BLaER1 (cell line): ENCODE data around the gene LRMDA.

Source experiments
- H3K27ac ChIP-seq: shearing (Covaris generic); formaldehyde crosslinking; 2 replicates; pipeline ENCODE4 v1.8.1; 2022
- H3K27me3 ChIP-seq: shearing (Covaris generic); formaldehyde crosslinking; 2 replicates; pipeline ENCODE4 v1.8.1; 2022
- H3K36me3 ChIP-seq: shearing (Covaris generic); formaldehyde crosslinking; 2 replicates; pipeline ENCODE4 v1.8.1; 2022
- H3K4me1 ChIP-seq: shearing (Covaris generic); formaldehyde crosslinking; 2 replicates; pipeline ENCODE4 v1.8.1; 2022
- H3K4me2 ChIP-seq: shearing (Covaris generic); formaldehyde crosslinking; 2 replicates; pipeline ENCODE4 v1.8.1; 2022
- H3K4me3 ChIP-seq: shearing (Covaris generic); formaldehyde crosslinking; 2 replicates; pipeline ENCODE4 v1.8.1; 2022
- H3K9ac ChIP-seq: shearing (Covaris generic); formaldehyde crosslinking; 2 replicates; pipeline ENCODE4 v1.8.1; 2022
- H3K9me3 ChIP-seq: shearing (Covaris generic); formaldehyde crosslinking; 2 replicates; pipeline ENCODE4 v1.8.1; 2022
- H4K20me1 ChIP-seq: shearing (Covaris generic); formaldehyde crosslinking; 2 replicates; pipeline ENCODE4 v1.8.1; 2022
- Cebpa-rat ChIP-seq: shearing (Covaris generic); IDR thresholded peaks from 2 replicates; pipeline ENCODE4 v1.8.1; 2022

The LRMDA gene

DNA sequence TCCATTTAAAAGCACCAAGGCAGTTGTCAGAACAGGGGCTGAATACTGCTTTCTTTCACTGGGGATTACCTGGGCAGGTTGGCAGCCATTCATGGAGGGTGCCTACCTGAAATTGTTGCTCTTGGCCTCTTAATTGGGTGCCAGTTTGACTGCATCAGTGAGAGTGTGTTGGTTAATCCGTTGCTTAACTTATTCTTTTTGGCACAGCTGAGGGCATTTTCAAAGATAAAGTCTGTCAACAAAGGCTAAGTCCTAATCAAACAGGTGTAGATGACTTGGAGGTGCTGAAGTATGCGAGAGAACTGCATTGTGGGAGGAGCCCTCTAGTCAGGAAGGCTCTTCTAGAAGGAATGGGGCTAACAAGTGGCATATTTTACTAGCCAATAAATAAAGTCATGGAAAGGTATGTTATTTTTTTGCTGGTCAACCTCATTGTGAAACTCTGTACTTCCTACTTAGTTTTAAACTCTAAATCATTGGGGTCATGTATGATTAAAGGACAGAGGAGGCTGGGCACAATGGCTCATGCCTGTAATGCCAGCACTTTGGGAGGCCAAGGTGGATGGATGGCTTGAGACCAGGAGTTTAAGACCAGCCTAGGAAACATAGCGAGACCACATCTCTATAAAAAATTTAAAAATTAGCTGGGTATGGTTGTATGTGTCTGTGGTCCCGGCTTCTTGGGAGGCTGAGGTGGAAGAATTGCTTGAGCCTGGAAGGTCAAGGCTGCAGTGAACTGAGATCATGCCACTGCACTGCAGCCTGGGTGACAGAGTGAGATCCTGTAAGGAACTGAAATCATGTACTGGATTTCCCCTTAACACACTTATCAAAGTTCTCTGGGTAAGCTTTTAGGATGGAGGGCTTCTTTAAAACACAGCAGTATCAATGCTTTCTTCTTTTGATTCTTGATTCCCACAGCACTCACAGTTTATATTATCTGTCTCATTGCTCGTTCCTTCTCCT lies 134.1 kb downstream of the LRMDA start:
- Histone ChIP-seq H3K4me3 (no peak overlapping the region), H3K9ac (no peak overlapping the region), H3K9me3 (peaks cover 17% of the 10 kb centered on the region), H3K36me3 (no peaks in the 10 kb centered on the region), H3K4me2 (no peak overlapping the region), H4K20me1 (no peaks in the 10 kb centered on the region), H3K4me1 (no peaks in the 10 kb centered on the region), H3K27me3 (no peaks in the 10 kb centered on the region), H3K27ac (no peak overlapping the region)
- no peak for TF ChIP-seq Cebpa-rat

DNA sequence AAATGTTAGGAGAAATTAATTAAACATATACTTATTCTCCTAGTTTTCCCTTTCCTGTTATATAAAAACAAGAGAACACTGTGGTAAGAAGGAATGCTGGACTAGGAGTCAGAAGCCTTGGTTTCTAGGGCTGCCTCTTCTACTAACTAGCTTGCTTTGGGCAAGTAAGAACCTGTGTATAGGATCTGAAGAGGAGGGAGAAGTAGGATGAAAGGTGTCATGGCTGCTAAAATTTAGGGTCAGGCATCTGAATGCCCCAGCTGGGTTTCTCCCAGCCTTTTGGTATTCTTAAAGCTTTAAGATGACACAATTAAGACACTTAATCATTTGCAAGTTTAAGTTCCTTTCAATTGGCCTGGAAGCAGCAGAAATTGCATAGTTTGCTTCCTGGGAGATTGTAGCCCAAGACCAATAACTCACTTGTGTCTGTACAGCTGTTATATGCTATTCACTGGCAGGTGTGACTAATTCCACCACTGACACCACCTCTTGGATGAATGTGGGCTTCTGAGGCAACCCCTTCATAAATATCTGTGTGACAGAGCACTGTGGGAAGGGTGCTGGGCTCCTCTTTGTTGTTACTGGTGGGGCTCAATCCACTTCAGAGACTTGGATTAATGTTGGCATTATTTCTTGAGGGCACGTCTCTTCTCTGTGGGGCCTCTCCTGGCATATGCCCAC lies 137.2 kb downstream of the LRMDA start:
- Histone ChIP-seq H3K9ac (no peak overlapping the region), H3K4me1 (no peaks in the 10 kb centered on the region), H3K27ac (no peak overlapping the region), H3K27me3 (no peaks in the 10 kb centered on the region), H3K36me3 (no peaks in the 10 kb centered on the region), H3K4me3 (no peak overlapping the region), H3K9me3 (peaks cover 42% of the 10 kb centered on the region), H4K20me1 (no peaks in the 10 kb centered on the region), H3K4me2 (no peak overlapping the region)
- TF ChIP-seq Cebpa-rat: no peak

DNA sequence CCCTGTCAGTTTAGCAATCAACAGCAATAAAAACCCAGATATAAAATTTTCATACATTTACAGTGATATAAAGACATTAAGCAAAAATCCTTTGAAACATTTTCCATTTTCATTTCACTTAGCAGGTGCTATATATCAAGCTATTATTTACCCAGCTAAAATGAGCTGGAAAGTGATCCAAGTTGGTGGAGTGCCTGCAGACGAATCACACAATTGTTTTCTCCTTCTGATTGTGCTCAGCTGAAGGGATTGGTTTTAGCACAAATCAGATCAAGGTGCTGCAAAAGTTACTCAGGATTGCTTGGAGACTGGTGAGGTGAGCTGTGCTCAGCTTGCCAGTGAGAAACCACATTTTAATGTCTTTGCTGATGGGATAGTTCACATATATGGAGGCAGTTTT lies 138.1 kb downstream of the LRMDA start:
- Histone ChIP-seq H3K36me3 (no peaks in the 10 kb centered on the region), H3K27me3 (no peaks in the 10 kb centered on the region), H4K20me1 (no peaks in the 10 kb centered on the region), H3K9me3 (peaks cover 42% of the 10 kb centered on the region), H3K4me3 (no peak overlapping the region), H3K9ac (no peak overlapping the region), H3K27ac (no peak overlapping the region), H3K4me2 (no peak overlapping the region), H3K4me1 (no peaks in the 10 kb centered on the region)
- TF ChIP-seq Cebpa-rat: no peak

DNA sequence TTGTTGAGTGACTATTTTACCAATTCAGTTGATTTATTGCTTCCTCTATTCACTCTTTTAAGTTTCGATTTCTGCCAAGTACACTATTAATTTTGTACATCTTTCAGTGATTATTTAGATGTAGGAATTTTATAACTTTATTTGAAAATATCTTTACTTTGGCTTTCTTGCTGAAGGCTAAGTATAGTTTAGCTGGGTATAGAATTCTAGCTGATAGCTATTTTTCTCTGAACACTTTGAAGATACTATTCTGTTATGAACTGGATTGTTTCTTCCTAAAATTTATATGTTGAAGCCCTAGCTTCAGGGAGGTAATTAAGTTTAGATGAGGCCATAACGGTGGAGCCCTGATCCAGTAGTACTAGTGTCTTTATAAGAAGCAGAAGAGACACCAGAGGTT lies 141.1 kb downstream of the LRMDA start:
- H3K27me3 ChIP-seq: no peaks in the 10 kb centered on the region
- no peaks in the 10 kb centered on the region for H3K4me1 ChIP-seq
- peaks cover 63% of the 10 kb centered on the region for H3K9me3 ChIP-seq
- no peak for TF ChIP-seq Cebpa-rat
- H3K4me3 ChIP-seq: peak overlapping the region; percentile 22; the same call in 1 of the 2 replicates
- H3K36me3 ChIP-seq: no peaks in the 10 kb centered on the region
- no peak overlapping the region for H3K9ac ChIP-seq
- H4K20me1 ChIP-seq: no peaks in the 10 kb centered on the region
- H3K27ac ChIP-seq: no peak overlapping the region
- no peak overlapping the region for H3K4me2 ChIP-seq

DNA sequence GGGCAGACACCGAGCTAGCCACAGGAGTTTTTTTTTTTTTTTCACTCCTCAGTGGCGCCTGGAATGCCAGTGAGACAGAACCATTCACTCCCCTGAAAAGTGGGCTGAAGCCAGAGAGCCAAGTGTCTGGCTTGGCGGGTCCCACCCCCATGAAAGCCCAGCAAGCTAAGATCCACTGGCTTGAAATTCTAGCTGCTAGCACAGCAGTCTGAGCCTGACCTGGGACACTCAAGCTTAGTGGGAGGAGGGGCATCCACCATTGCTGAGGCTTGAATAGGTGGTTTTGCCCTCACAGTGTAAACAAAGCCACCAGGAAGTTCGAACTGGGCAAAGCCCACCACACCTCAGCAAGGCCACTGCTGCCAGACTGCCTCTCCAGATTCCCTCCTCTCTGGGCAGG lies 144.5 kb downstream of the LRMDA start:
- no peak for TF ChIP-seq Cebpa-rat
- no peaks in the 10 kb centered on the region for H3K27me3 ChIP-seq
- H3K4me3 ChIP-seq: no peak overlapping the region
- no peak overlapping the region for H3K4me2 ChIP-seq
- H3K4me1 ChIP-seq: no peaks in the 10 kb centered on the region
- no peaks in the 10 kb centered on the region for H3K36me3 ChIP-seq
- H4K20me1 ChIP-seq: no peaks in the 10 kb centered on the region
- peaks cover 78% of the 10 kb centered on the region for H3K9me3 ChIP-seq
- no peak overlapping the region for H3K9ac ChIP-seq
- no peak overlapping the region for H3K27ac ChIP-seq

DNA sequence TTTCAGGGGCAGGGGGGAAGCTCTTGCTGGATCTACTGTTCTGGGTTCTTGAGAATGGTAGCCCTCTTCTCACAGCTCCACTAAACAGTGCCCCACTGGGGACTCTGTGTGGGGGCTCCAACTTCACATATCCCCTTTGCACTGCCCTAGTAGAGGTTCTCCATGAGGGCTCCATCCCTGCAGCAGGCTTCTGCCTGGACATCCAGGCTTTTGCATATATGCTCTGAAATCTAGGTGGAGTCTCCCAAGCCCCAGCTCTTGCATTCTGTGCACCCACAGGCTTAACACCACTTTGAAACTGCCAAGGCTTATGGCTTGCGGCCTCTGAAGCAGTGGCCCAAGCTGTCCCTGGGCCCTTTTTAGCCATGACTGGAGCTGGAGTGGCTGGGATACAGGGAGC lies 150.7 kb downstream of the LRMDA start:
- H3K4me2 ChIP-seq: no peak overlapping the region
- H4K20me1 ChIP-seq: no peaks in the 10 kb centered on the region
- H3K27me3 ChIP-seq: no peaks in the 10 kb centered on the region
- H3K36me3 ChIP-seq: no peaks in the 10 kb centered on the region
- no peak overlapping the region for H3K4me3 ChIP-seq
- peaks cover 48% of the 10 kb centered on the region for H3K9me3 ChIP-seq
- no peak overlapping the region for H3K9ac ChIP-seq
- H3K4me1 ChIP-seq: no peaks in the 10 kb centered on the region
- no peak for TF ChIP-seq Cebpa-rat
- H3K27ac ChIP-seq: no peak overlapping the region

DNA sequence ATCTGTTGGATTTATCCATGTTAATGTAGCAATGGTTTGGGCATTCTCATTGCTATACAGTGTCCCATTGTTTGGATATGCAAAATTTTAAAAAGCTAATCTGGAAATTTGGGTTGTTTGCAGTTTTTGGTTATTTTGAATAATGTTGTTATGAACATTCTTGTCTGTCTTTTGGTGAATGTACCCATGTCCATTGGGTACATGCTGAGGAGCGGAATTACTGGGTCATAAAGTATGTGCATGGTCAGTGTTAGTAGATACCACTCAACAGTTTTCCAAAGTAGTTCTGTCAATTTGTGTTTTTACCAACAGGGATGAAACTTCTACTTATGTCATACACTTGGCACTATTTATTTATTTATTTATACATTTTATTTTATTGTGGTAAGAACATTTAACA lies 153.9 kb downstream of the LRMDA start:
- peaks cover 32% of the 10 kb centered on the region for H3K9me3 ChIP-seq
- H3K9ac ChIP-seq: no peak overlapping the region
- H3K4me3 ChIP-seq: no peak overlapping the region
- no peaks in the 10 kb centered on the region for H3K36me3 ChIP-seq
- no peak overlapping the region for H3K4me2 ChIP-seq
- no peaks in the 10 kb centered on the region for H4K20me1 ChIP-seq
- H3K27ac ChIP-seq: no peak overlapping the region
- no peaks in the 10 kb centered on the region for H3K27me3 ChIP-seq
- H3K4me1 ChIP-seq: no peaks in the 10 kb centered on the region
- TF ChIP-seq Cebpa-rat: no peak

DNA sequence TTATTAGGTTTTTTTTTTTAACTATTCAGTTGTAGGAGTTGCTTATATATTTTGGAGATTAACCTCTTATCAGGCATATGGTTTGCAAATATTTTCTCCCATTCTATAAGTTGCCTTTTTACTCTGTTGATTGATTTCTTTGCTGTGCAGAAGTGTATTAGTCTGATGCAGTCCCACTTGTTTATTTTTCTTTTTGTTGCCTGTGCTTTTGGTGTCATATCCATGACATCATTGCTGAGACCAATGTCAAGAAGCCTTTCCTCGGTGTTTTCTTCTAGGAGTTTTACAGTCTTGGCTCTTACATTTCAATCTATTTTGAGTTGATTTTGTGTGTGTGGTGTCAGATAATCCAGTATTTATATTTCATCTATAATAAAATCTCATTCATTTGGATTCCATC lies 155.4 kb downstream of the LRMDA start:
- TF ChIP-seq Cebpa-rat: no peak
- Histone ChIP-seq H3K27me3 (no peaks in the 10 kb centered on the region), H3K9ac (no peak overlapping the region), H3K4me1 (no peaks in the 10 kb centered on the region), H4K20me1 (no peaks in the 10 kb centered on the region), H3K4me2 (no peak overlapping the region), H3K36me3 (no peaks in the 10 kb centered on the region), H3K4me3 (no peak overlapping the region), H3K27ac (no peak overlapping the region), H3K9me3 (peaks cover 23% of the 10 kb centered on the region)

DNA sequence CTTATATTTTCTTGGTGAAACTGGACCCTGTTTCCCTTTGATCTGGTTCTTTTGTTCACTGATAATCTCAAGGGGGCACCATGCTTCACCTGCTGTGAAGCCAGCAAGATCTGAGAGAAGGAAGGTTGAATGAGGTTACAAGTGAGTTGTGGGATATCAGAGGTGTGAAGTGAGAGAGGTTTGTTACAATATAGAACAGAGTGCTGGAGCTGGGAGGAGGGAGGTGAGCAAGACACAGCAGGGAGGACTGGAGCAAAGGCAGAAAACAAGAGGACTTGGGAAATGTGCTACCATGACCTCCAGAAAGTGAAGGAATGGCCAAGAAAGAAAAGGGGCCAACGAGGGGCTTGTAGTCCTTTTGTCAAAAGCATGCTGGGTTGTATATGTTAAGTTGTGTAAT lies 156.6 kb downstream of the LRMDA start:
- Histone ChIP-seq H3K4me3 (no peak overlapping the region), H3K9me3 (peaks cover 10% of the 10 kb centered on the region), H3K4me2 (no peak overlapping the region), H3K27me3 (no peaks in the 10 kb centered on the region), H3K36me3 (no peaks in the 10 kb centered on the region), H4K20me1 (no peaks in the 10 kb centered on the region), H3K9ac (no peak overlapping the region), H3K27ac (no peak overlapping the region), H3K4me1 (no peaks in the 10 kb centered on the region)
- TF ChIP-seq Cebpa-rat: no peak
